Ovary (tissue), 9 donors: ENCODE data around the gene CBR3. TPM values are rescaled to one million over a fixed set of nuclear protein-coding genes. Genes with fewer than 3 reads are reported as not detected.
"Not testable (repeated sequence)": the region's sequence is repeated elsewhere in the genome, so short reads cannot be mapped to it uniquely, and the experiment has no call there.

Source experiments
- DNase-seq, 5 donors: peaks; one replicate each; pipeline ENCODE4 v3.0.0-alpha.2; 2019 to 2020
- H3K27ac ChIP-seq, 2 donors: fragments of 200-600 bp; one replicate each; pipeline versions ENCODE4 v1.5.1 to v1.8.0; 2019 to 2022
- H3K27me3 ChIP-seq: fragments of 200-600 bp; one replicate; pipeline ENCODE4 v1.8.0; 2022
- H3K36me3 ChIP-seq: fragments of 200-600 bp; sonication (generic); one replicate; pipeline ENCODE4 v1.5.1; 2019
- H3K4me1 ChIP-seq: one replicate; pipeline ENCODE4 v1.8.1; 2013; ENCODE audit warnings: mild to moderate bottlenecking, moderate library complexity; ENCODE audit not compliant: insufficient read depth
- H3K4me3 ChIP-seq: fragments of 200-600 bp; sonication (generic); one replicate; pipeline ENCODE4 v1.5.1; 2017
- H3K9me3 ChIP-seq, 2 donors: fragments of 200-600 bp in 1 of 2; sonication (generic) in 1 of 2; one replicate each; pipeline versions ENCODE4 v1.5.1 to v1.8.1; 2013 to 2019; ENCODE audit warnings: mild to moderate bottlenecking in 1 of 2, moderate library complexity in 1 of 2
- CTCF ChIP-seq, 3 donors: fragments of 450-650 bp in 2 of 3; fragments of 200-600 bp in 1 of 3; IDR thresholded peaks; one replicate each; pipeline versions ENCODE4 v1.5.1 to v1.8.0; 2016 to 2022; ENCODE audit warnings: antibody characterized with exemption in 3 of 3, mild to moderate bottlenecking in 1 of 3
- EP300 ChIP-seq: sonication (generic); formaldehyde crosslinking; IDR thresholded peaks from one replicate; pipeline ENCODE4 v1.6.1; 2017; ENCODE audit warnings: antibody characterized with exemption
- POLR2A ChIP-seq: fragments of 450-650 bp; IDR thresholded peaks from one replicate; pipeline ENCODE4 v1.6.1; 2017; ENCODE audit warnings: antibody characterized with exemption, mild to moderate bottlenecking, moderate library complexity
- WGBS, 3 donors: extraction: QIAGEN DNeasy Blood & Tissue Kit in 1 of 3; methylation state at CpG; one replicate each; pipeline versions ENCODE4 v1.1.5 to v1.1.7; 2013 to 2017; 5-methylcytosine and 5-hydroxymethylcytosine counted together
- intact Hi-C, 4 donors: fragments of 100-400 bp; cut with DNase I; formaldehyde crosslinking; loops; one replicate each; pipeline versions ENCODE4 v1.11.0 to v1.15.1; 2022 to 2023
- polyA plus RNA-seq, 2 donors: library from polyadenylated mRNA; stranded (reverse); fragments of 200-250 nt in 1 of 2; fragments of 350-450 nt in 1 of 2; fragmentation: Illumina TruSeq in 1 of 2; extraction: RNeasy Lipid Tissue Mini Kit (QIAGEN cat#74804) in 1 of 2; gene quantifications; one replicate each; pipeline ENCODE4 v1.2.3, GENCODE V29; 2013 to 2014
- total RNA-seq, 7 donors: library from RNA; depleted of rRNA in 2 of 7; stranded (reverse); fragments of >200 nt in 2 of 7; fragmentation: NEBNext Ultra II Directional in 3 of 7; extraction: Animal tissue kit (Norgen Biotek cat#: 25700) in 3 of 7; gene quantifications; one replicate each; pipeline versions ENCODE4 v1.1.0 to v1.2.4, GENCODE V29; 2016 to 2023
- donor health status: DM: no; HTN: no; CAD: no; lungs with moderate emphysema.
- donor health status: DM: no; HTN: no; CAD: no.
- donor health status: Bipolar disorder and iron deficiency.
- donor health status: DM: yes; HTN: yes; CAD: no.
- donor health status: DM: no; HTN: no; CAD: no.
- donor health status: DM: yes; HTN: yes; CAD: no.

Gene CBR3
- total and polyA plus RNA-seq, 9 donors, result 3.5 to 22.6 (median 11.7) TPM

- Histone ChIP-seq H3K9me3 (no peaks in the 10 kb centered on the region), H3K4me1 (peaks cover 5% of the 10 kb centered on the region), H3K27me3 (no peaks in the 10 kb centered on the region), H3K27ac (peak overlapping the region; percentile 52 to 92), H3K36me3 (no peaks in the 10 kb centered on the region), H3K4me3 (peak overlapping the region; percentile 48)
- intact Hi-C loops, result loop anchor here in 2 of 4 donors (5.0 kb wide), 1 partner anchor 197 kb away; no protein-coding TSS in a partner anchor
- peak; percentile 60 to 76 (median 72) for DNase-seq
- TF ChIP-seq CTCF (IDR thresholded peaks at IDR 0.05) (no peak), POLR2A (peak; percentile 36)
- 0% methylated on average over 49 to 60 of the region's 60 CpGs for WGBS, 3 donors
Observed at GRCh38 chr21:36135391-36136102, 668 bp downstream of the CBR3 start.

GRCh38 chr21:36139791-36140190 lies 4.9 kb downstream of the CBR3 start:
- not testable (repeated sequence) for H3K4me1 ChIP-seq, H3K9me3 ChIP-seq, H3K36me3 ChIP-seq, H3K27me3 ChIP-seq, DNase-seq, H3K4me3 ChIP-seq, H3K27ac ChIP-seq
- 96 to 97% (median 96%) methylated on average over 13 of the region's 13 CpGs for whole genome bisulfite sequencing, 3 donors
- intact Hi-C loops, result loop anchor here in 2 of 4 donors (5.0 kb wide), 1 partner anchor 193 kb away; no protein-coding TSS in a partner anchor

GRCh38 chr21:36141513-36141925 lies 6.6 kb downstream of the CBR3 start:
- Histone ChIP-seq H3K4me1 (peaks cover 2% of the 10 kb centered on the region), H3K27me3 (no peaks in the 10 kb centered on the region), H3K4me3 (no peak overlapping the region), H3K9me3 (no peaks in the 10 kb centered on the region), H3K27ac (no peak overlapping the region), H3K36me3 (no peaks in the 10 kb centered on the region)
- 12 to 19% (median 13%) methylated on average over 6 of the region's 6 CpGs for WGBS, 3 donors
- intact Hi-C loops, result no loop called here
- DNase-seq, result peak; percentile 64 to 84 (median 73)
- TF ChIP-seq CTCF (IDR thresholded peaks at IDR 0.05), result peak; percentile 54 to 81 (median 67)
- no peak for TF ChIP-seq EP300
- no peak for TF ChIP-seq POLR2A

GRCh38 chr21:36144233-36144632 lies 9.4 kb downstream of the CBR3 start:
- H3K4me3 ChIP-seq, H3K9me3 ChIP-seq, intact Hi-C loops, H3K27ac ChIP-seq, H3K27me3 ChIP-seq, H3K36me3 ChIP-seq, DNase-seq, H3K4me1 ChIP-seq: not testable (repeated sequence)
- WGBS, 3 donors, result 86 to 89% (median 88%) methylated on average over 5 to 6 of the region's 6 CpGs

GRCh38 chr21:36145259-36145658 lies 10.4 kb downstream of the CBR3 start:
- no peak overlapping the region for H3K4me3 ChIP-seq
- intact Hi-C loops, result loop anchor here in 1 of 4 donors (5.0 kb wide), 1 partner anchor 1127 kb away; no protein-coding TSS in a partner anchor
- no peak for DNase-seq
- no peak overlapping the region for H3K27ac ChIP-seq
- no peak for TF ChIP-seq EP300
- TF ChIP-seq CTCF (IDR thresholded peaks at IDR 0.05), result no peak
- TF ChIP-seq POLR2A, result no peak
- H3K36me3 ChIP-seq, result no peaks in the 10 kb centered on the region
- H3K9me3 ChIP-seq, result no peaks in the 10 kb centered on the region
- H3K4me1 ChIP-seq, result no peaks in the 10 kb centered on the region
- no peaks in the 10 kb centered on the region for H3K27me3 ChIP-seq
- WGBS, 3 donors, result 87 to 95% (median 91%) methylated on average over 3 of the region's 3 CpGs
